Loucy (cell line): ENCODE measurements around the gene MYH7B.

ENCODE experiments used
- H2AFZ ChIP-seq: fragments of 200-600 bp; sonication (generic); 2 replicates; pipeline ENCODE4 v1.6.0; 2016; ENCODE audit warnings: antibody characterized with exemption, mild to moderate bottlenecking, low read length, moderate library complexity
- H3F3A ChIP-seq: fragments of 200-600 bp; 2 replicates; pipeline ENCODE4 v1.6.0; 2016; ENCODE audit warnings: antibody characterized with exemption, low read depth, mild to moderate bottlenecking
- H3K27me3 ChIP-seq: fragments of 200-600 bp; sonication (generic); 2 replicates; pipeline ENCODE4 v1.6.1; 2014; ENCODE audit warnings: low read length, mild to moderate bottlenecking; ENCODE audit not compliant: insufficient read depth, poor library complexity, severe bottlenecking
- H3K36me3 ChIP-seq: fragments of 200-600 bp; sonication (generic); 2 replicates; pipeline ENCODE4 v1.6.1; 2016; ENCODE audit warnings: low read length; ENCODE audit not compliant: insufficient read depth
- H3K4me1 ChIP-seq: fragments of 200-600 bp; sonication (generic); 2 replicates; pipeline ENCODE4 v1.5.1; 2014; ENCODE audit warnings: low read length, mild to moderate bottlenecking; ENCODE audit not compliant: insufficient read depth, poor library complexity, severe bottlenecking
- H3K4me2 ChIP-seq: fragments of 200-600 bp; sonication (generic); 2 replicates; pipeline ENCODE4 v1.6.0; 2014; ENCODE audit warnings: antibody characterized with exemption, low read length, low read depth, mild to moderate bottlenecking; ENCODE audit not compliant: poor library complexity, severe bottlenecking
- H3K4me3 ChIP-seq: fragments of 200-600 bp; sonication (generic); 2 replicates; pipeline ENCODE4 v1.5.1; 2014; ENCODE audit warnings: low read length, mild to moderate bottlenecking, mixed read lengths; ENCODE audit not compliant: poor library complexity, severe bottlenecking
- H3K79me2 ChIP-seq: fragments of 200-600 bp; sonication (generic); 2 replicates; pipeline ENCODE4 v1.6.1; 2014; ENCODE audit warnings: low read length; ENCODE audit not compliant: insufficient read depth
- H3K9ac ChIP-seq: fragments of 200-600 bp; sonication (generic); 2 replicates; pipeline ENCODE4 v1.6.0; 2014; ENCODE audit warnings: mild to moderate bottlenecking, low read depth, low read length, moderate library complexity; ENCODE audit not compliant: poor library complexity, severe bottlenecking
- H3K9me2 ChIP-seq: fragments of 200-600 bp; sonication (generic); replicated peaks from 2 replicates; pipeline ENCODE4 v1.6.1; 2016; ENCODE audit warnings: low read depth, low read length, mixed read lengths
- H3K9me3 ChIP-seq: fragments of 200-600 bp; sonication (generic); 2 replicates; pipeline ENCODE4 v1.6.1; 2014; ENCODE audit warnings: mild to moderate bottlenecking, antibody characterized with exemption, low read length, low read depth; ENCODE audit not compliant: insufficient read depth
- H4K20me1 ChIP-seq: fragments of 200-600 bp; sonication (generic); 2 replicates; pipeline ENCODE4 v1.6.0; 2014; ENCODE audit warnings: antibody characterized with exemption, low read length, mild to moderate bottlenecking; ENCODE audit not compliant: insufficient read depth, poor library complexity, severe bottlenecking
- EZH2phosphoT487 ChIP-seq: fragments of 200-600 bp; IDR thresholded peaks from 2 replicates; pipeline ENCODE4 v1.6.1; 2018; ENCODE audit warnings: antibody characterized with exemption, mild to moderate bottlenecking, moderate library complexity, borderline replicate concordance
- TF ChIP-seq, protein P1 (sequence below): fragments of 200-600 bp; sonication (generic); conservative IDR thresholded peaks from 2 replicates; pipeline ENCODE4 v1.5.1; 2014; ENCODE audit warnings: mild to moderate bottlenecking, antibody characterized with exemption, low read length

Gene MYH7B

DNA sequence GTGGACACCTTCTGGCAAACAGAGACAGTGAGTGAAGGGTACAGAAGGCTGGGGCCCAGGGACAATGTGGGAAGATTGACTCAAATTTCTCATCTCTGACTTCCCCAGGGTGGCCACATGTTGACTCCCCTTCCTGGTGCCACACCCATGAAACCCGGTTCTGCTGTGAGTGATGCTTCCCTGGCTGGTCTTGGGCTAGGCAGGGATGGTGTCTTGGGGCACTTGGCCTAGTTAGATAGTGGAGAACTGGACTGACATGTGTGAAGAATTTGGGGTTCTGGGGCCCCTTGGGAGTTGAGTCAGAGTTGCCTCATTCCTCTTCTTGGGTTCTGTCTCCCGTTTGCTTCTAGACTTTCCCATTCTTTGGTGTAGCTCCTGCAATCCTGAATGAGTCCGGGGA is 34.2 kb upstream of the MYH7B start:
- H4K20me1 ChIP-seq: no peaks in the 10 kb centered on the region
- H3K9ac ChIP-seq: no peak overlapping the region
- no peaks in the 10 kb centered on the region for H3K9me2 ChIP-seq
- H3K79me2 ChIP-seq: no peaks in the 10 kb centered on the region
- H3K36me3 ChIP-seq: peaks cover 3% of the 10 kb centered on the region; the same call in 1 of the 2 replicates
- H3K9me3 ChIP-seq: no peaks in the 10 kb centered on the region
- H3K27me3 ChIP-seq: no peaks in the 10 kb centered on the region
- H3K4me2 ChIP-seq: no peak overlapping the region
- no peak overlapping the region for H2AFZ ChIP-seq
- H3K4me1 ChIP-seq: peaks cover 8% of the 10 kb centered on the region
- TF ChIP-seq, protein P1, sequence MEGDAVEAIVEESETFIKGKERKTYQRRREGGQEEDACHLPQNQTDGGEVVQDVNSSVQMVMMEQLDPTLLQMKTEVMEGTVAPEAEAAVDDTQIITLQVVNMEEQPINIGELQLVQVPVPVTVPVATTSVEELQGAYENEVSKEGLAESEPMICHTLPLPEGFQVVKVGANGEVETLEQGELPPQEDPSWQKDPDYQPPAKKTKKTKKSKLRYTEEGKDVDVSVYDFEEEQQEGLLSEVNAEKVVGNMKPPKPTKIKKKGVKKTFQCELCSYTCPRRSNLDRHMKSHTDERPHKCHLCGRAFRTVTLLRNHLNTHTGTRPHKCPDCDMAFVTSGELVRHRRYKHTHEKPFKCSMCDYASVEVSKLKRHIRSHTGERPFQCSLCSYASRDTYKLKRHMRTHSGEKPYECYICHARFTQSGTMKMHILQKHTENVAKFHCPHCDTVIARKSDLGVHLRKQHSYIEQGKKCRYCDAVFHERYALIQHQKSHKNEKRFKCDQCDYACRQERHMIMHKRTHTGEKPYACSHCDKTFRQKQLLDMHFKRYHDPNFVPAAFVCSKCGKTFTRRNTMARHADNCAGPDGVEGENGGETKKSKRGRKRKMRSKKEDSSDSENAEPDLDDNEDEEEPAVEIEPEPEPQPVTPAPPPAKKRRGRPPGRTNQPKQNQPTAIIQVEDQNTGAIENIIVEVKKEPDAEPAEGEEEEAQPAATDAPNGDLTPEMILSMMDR: no peak
- TF ChIP-seq EZH2phosphoT487: no peak
- no peak overlapping the region for H3K4me3 ChIP-seq
- H3F3A ChIP-seq: no peaks in the 10 kb centered on the region

DNA sequence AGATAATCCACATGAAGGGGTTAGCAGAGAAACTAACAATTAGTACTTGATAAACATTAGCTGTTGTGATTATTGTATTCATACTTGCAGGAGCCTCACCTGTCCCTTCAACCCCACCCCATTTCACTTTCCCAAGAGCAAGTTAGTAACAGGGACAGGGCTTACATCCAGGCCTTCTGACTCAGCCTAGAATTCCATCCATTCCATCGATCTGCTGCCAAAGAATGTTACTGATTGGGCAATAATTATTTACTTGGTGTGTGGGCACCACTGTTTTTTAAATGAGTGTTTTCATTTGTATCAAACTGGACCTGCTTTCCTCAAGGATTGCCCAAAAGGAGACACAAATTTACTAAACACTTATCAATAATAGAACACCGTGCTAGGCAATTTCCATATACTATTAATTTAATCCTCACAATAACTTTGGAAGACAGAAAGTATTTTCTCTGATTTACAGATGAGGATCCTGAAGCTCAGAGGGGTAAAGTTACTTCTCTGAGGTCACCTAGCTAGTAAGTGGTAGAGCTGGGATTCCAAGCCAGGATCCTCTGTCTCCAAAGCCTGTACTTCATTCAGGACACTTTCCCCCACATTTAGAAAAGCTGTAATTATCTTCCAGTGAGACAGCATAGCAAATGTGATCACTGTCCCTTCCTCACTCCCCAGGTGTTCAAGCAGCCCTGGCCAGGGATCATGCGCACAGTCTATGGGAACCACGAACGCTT is 32.9 kb upstream of the MYH7B start:
- Histone ChIP-seq H3K27me3 (no peaks in the 10 kb centered on the region), H3K4me1 (peaks cover 8% of the 10 kb centered on the region), H3K9me3 (no peaks in the 10 kb centered on the region), H3K4me3 (no peak overlapping the region), H3K36me3 (peaks cover 3% of the 10 kb centered on the region; the same call in 1 of the 2 replicates), H3K4me2 (no peak overlapping the region), H3F3A (no peaks in the 10 kb centered on the region), H3K79me2 (no peaks in the 10 kb centered on the region), H4K20me1 (no peaks in the 10 kb centered on the region), H2AFZ (no peak overlapping the region), H3K9ac (no peak overlapping the region), H3K9me2 (no peaks in the 10 kb centered on the region)
- TF ChIP-seq EZH2phosphoT487: no peak
- TF ChIP-seq, protein P1: no peak

GRCh38 chr20:34923414-34923813 is 32.3 kb upstream of the MYH7B start:
- TF ChIP-seq, protein P1: no peak
- TF ChIP-seq EZH2phosphoT487: no peak
- H3K9ac ChIP-seq: no peak overlapping the region
- no peaks in the 10 kb centered on the region for H3K9me3 ChIP-seq
- H3K36me3 ChIP-seq: peaks cover 5% of the 10 kb centered on the region; the same call in 1 of the 2 replicates
- no peaks in the 10 kb centered on the region for H3K9me2 ChIP-seq
- H3K4me3 ChIP-seq: no peak overlapping the region
- no peak overlapping the region for H2AFZ ChIP-seq
- H3K79me2 ChIP-seq: no peaks in the 10 kb centered on the region
- H4K20me1 ChIP-seq: no peaks in the 10 kb centered on the region
- H3K4me1 ChIP-seq: peaks cover 8% of the 10 kb centered on the region
- H3K4me2 ChIP-seq: no peak overlapping the region
- no peaks in the 10 kb centered on the region for H3F3A ChIP-seq
- H3K27me3 ChIP-seq: no peaks in the 10 kb centered on the region
